ENCODE results near the gene NDUFS6.

The NDUFS6 gene

DNA sequence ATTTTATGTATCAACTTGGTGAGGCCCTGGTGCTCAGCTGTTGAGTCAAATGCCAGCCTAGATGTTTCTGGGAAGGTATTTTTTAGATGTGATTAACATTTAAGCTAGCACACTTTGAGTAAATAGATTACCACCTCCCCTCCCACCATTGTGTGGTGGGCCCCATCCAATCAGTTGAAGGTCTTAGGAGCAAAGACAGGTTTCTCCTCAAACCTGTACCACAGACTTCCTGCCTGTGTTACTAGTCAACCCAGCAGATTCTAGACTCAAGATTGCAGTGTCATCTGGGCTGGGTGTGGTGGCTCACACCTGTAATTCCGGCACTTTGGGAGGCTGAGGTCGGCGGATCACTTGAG, 35.3 kb upstream of the NDUFS6 start:
- DNase-seq = no peak

DNA sequence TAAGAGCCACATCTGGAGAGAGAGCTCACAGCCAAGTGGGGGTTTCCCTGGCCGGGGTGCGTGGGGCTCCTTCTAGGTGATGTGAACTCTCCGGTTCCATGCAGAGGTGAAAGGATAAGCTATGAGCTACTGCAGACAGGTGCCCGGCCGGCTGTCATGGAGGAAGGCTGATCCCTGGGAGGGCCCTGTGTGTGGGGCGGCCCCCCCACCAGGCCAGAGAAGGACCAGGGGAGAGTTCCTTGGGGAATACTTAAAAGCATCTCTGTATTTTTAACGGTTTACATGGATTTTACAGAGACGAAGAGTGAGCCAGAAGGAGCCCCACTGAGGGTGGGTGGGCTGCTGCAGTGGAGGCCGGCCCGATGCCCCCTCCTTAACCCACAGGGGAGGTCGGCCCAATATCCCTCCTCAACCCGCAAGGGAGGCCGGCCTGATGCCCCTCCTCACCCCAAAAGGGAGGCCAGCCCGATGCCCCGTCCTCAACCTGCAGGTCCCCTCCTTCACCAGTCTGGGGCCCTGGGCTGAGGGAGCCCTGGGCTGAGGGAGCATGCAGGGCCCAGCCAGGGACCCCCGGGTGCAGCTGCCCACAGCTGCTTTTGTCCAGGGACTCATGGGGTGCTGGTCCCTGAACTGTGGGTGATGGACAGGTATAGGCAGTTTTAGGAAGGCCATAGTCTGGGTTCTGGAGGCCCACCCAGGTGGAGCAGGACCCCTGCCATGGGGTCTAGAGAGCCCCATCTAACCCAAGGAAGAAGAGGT, 33.5 kb upstream of the NDUFS6 start:
- no peak for DNase-seq

DNA sequence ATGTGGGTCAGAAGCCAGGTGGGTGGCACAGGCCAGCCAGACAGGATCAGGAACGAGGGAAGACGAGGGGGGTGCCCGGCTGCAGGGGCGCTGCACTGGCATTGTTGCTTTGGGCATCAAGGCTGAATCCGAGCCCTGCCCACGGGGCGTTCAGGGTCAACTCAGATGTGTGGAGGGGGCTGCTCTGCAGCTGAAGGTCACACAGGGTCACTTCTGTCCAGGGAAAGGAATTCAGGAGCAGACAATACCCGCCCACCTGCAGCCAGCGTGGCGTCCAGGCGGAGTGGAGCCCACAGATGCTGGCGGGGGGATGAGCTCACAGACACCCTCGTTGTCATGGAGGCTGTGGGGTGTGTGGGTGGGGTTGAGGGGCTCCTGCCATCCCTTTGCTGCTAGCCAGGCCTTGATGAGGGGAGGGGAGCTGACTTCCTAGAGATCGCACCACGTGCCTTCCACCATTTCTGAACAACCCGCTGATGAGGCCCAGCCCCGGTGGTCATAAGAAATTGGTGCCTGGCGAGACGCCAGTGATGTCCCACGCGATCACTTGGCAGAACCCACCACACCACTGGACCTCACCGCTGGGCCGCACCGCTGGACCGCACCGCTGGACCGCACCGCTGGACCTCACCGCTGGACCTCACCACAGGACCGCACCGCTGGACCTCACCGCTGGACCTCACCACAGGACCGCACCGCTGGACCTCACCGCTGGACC, 32.8 kb upstream of the NDUFS6 start:
- no peak for DNase-seq

DNA sequence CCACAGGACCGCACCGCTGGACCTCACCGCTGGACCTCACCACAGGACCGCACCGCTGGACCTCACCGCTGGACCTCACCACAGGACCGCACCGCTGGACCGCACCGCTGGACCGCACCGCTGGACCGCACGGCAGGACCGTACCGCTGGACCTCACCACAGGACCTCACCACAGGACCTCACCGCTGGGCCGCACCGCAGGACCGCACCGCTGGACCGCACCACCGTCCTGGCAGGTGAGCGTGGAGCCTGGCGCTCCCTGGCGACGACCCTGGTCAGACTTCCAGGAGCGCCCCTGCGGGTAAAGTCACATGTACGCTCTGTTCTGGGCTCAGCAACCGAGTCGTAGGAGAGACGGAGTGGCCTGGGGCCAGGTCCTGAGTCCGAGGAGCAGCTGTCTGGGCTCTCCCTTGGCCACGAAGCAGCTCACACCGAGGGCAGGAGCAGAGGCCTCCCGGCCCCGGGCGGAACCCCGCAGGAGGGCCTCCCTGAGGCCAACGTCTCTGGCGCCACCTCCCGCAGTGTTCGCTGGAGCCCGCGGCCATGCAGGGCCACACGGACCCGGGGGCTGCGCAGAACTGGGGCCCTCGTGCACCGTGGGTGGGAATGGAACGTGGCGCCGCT, 32.1 kb upstream of the NDUFS6 start:
- DNase-seq = no peak

DNA sequence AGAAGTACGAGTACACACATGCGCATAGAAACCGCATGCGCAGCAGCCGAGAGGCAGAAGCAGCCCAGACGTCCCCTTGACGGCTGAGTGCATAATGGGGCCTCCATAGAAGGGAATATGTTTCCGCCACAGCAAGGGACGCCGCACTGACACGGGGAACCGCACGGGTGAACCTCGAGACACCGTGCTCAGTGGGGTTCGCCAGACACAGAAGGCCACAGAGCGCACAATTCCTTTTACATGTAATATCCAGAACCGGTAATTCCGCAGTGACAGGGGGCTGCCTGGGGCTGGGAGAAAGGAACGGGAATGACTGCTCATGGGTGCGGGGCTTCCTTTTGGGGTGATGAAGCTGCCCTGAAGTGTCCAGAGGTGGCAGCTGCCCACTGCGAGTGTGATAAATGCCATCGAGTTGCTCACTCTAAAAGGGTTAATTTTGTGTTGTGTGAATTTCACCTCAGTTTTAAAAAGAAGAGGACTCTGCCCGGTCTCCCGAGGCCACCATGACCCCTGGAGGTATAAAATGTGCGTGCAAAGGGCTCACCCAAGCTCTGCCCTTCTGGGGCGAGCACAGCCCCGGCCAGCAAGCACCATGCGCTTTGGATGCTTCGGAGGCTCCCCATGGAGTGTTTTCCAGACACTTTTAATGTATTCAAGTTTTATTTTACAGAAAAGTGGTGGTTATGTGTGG, 31.3 kb upstream of the NDUFS6 start:
- DNase-seq = no peak

DNA sequence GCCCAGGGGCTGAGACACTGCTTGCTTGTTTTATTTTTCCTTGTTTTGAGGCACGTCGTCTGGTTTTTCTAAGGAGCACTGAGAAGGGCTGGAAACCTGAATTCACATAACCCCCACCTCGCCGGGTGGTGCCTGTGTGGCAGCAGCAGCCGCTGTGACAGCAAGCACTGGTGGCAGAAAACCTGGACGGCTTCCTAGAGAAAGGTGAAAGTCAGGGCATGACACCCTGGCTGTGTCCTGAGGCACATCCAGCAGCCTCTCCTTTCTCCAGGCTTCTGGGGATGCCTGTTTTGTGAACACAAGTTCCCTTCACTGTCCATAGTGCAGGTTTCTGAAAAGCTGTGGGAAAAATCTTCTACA, 30.8 kb upstream of the NDUFS6 start:
- DNase-seq = no peak

DNA sequence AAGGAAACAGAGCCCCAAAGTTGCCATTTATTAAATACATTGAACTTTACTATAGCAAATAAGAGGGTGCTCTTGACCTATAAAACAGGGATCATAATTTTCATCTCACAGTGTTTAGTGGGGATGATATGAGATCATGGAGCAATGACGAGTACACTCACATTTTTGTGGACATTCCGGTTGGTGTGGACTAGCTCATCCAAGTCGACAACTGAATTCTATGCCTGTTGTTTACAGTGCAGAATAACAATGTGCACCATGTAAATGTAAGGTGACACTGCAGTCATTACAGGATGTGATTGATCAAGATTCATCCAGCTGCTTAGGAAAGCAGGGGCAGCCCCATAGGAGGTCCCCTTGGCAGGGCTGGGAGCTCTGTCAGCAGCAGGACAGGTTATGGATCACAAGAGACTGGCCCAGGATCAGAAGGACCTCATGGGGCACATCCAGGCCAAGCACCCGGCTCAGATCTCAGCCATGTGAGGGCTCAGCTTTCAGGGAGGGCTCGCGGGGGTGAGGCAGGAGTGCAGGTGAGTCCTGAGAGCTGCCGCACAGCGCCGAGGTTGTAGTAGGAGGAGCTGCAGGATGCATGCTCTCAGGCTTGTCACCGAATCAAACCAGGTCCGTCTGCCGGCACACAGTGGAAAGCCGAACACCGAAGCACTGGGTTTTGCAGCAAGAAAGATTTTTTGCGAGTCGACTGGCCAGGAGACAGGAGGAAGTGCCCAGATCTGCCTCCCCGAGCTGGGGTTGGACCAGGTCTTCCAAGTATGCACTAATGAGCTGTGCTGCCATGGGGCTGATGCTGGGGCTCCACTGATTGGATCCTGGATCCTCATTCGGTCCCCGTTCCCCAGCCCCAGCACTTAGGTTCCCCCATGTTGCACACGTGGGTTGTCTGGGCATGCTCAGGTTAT, 29.8 kb upstream of the NDUFS6 start:
- no peak for DNase-seq

DNA sequence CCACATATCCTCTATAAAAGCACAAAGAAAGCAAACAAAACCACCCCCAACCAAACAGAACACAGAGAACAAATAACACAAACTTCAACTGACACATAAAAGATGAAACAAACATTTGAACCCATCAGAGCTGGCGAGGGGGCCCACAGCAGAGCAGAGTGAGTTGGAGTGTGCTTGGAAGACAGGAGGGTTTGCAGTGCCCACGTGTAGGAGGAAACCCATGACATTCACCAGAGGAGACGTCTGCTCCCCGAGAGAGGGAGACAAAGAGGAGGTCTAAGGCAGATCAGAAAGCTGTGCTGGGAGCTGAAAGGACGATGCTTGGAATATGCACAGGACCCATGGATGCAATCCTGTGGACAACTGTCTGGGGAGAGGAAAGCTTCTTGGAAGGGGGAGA, 28.6 kb upstream of the NDUFS6 start:
- DNase-seq = no peak

DNA sequence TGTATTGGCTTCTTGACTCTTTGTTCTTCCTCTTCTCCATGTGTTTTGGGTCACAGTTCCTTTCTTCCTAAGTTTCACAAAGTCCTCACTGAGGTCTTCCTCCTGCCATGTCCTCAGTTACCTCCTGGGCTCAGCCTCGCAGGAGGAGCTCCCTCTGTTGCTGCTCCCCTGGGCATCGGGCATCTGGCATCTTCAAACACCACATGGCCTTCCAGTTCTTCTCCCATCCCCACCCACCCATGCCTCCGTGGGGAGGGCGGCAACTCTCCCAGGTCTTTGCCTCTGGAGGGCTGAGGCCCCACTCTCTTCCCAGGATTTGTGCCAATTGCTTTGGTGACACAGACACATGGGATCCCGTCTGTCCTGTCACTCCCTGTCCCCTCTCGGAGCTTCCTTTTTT, 24.4 kb upstream of the NDUFS6 start:
- DNase-seq = no peak

DNA sequence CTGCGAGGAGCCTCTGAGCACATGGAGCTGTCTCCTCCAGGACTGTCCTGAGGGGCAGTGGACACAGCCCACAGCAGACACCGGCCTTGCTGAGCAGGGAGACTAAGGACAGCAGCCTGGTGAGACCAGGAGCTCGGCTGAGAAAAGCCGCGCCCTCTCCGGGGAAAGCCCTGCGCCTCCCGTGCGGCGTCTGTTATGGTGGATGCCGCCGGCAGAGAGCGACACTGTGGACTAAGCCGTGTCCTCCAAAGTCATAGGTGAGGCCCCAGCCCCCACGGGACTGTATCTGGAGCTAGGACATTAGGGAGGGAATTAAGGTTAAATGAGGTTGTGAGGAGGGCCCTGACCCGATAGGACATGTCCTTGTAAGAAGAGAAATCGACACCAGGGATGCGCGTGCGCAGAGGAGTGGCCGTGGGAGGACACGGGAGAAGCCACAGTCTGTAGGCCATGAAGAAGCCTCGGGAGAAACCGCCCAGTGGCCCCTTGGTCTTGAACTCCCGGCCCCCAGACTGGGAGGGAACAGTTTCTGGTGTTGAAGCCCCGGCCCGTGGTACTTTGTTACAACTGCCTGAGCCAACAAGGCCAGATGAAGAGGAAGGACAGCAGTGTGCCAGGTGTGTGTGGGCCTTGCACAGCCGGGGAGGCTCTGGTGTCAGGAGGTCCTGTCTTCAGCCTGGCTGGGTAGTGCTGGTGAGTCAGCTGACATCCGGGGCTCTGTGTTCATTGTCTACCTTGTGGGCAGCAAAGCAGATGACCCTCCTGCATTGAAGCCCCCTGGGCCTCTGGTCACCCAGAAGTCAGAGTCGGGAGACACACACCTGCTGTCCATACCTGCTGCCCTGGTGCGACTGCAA, 23.7 kb upstream of the NDUFS6 start:
- no peak for DNase-seq

DNA sequence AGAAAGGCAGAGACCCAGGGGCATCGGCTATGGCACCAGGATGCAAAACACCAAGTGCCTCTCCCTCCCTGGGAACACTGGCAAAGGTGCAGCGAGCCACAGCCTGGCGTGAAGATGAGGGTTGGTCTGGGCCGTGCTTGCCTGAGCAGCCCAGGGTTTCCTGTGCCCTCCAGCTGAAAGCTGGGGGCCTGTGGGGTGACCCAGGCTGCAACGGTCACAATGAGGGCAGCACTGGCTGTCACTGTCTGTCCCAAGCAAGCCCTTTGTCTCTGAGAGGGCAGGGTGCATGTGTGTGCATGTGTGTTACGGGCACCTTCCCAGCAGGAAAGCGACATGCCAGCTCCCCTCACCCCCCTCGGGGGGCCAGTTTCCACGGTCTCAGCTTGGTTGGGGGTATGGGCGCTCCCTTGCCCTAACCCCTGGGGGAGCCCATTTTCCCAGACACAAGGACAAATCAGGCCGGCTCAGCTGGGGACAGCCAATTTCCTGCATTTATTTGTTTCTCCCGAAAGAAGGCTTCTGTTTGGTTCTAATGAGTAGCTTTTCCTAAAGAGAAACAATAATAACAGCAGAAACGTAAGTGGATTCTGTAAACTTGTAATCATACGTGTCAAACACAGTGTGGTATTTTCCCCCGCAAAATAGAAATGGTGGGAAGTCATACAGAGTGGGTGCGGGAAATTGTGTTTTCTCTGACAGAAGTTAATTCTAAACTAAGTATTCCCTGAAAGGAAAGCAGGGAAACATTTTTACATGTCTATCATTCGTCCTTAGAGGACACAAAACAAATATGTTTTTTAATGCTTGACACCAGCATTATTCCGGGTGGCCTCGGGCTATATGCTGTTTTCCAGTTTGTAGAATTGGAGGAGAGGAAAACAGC, 22.8 kb upstream of the NDUFS6 start:
- DNase-seq = no peak

DNA sequence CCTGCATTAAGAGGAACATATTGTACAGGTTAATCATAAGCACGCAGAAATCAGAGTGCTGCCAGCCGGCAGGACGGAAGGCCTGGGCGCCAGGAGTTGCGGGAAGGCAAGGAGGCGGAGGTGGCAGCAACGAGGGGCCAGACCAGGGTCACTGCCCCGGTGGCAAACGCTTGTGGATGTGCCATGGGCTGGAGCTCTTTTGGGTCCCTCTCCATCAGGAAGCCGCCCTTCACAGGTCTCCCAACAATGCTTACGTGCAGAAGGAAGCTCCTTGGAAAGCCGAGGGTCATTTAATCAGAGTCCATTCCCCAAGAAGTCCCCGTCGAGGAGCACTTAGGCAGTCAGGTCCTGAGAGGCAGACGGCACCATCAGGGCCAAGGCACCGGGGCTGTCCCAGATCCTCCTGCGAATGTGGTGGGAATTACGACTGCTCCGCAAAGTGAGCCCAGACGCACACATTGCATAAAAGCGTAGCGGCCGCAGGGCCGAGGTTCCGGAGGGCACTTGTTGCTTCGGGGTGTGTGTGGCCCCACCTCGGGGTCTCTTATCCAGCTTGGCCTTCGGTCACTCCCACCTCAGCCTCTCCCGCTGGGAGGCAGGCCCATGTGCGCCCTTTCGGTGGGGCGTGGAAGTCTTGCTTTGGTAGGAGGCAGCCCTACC, 22.1 kb upstream of the NDUFS6 start:
- DNase-seq = no peak

DNA sequence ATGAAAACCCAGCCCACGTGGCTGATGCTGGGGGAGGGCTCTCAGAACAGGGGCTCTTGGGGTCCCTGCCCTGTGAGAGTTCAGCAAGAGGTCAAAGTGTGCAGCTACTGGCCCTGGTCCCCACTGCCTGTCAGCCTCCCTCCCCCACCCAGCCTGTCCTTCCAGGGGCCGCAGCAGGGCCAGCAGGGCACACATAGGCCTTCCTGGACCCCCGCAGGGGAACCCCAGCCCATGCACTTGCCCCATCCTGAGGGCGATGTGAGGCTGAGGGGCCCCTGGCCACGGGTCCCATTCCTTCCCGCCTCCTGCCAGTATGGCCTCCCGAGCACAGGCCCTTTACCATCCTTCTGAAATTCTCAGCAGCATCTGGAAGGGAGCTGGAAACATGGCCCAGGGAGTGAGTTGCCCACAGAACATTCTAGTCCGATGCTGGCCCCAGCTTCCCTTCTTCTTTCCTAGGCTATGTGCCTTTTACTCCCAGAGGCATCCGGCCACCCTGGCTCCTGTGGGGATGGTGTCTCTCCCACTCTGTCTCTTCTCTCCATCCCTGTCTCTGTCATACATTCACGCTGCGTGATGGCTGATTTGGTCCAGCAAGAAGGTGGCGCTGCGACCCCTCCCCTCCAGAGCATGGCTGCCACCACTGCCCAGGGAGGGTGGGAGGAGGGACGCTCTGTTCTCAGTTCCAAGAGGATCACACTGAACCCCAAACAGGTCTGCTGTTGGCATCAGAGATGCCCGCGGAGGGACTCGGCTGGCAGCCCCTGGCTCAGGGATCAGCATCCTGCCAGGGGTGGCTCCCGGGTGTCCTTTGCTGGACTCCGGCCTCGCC, 21.2 kb upstream of the NDUFS6 start:
- DNase-seq = no peak

DNA sequence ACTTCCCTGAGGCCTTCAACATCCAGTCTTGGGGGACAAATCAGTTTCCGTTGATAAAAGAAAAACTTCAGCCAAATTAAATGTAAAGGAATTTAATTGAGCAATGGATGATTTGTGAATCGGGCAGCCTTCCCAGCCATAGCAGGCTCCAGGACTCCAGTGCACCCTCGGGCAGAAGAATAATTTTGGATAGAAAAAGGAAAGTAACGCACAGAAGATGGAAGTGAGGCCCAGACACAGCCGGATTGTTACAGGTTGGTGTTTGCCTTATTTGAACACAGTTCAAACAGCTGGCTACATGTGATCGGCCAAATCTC, 20.6 kb upstream of the NDUFS6 start:
- DNase-seq = no peak

DNA sequence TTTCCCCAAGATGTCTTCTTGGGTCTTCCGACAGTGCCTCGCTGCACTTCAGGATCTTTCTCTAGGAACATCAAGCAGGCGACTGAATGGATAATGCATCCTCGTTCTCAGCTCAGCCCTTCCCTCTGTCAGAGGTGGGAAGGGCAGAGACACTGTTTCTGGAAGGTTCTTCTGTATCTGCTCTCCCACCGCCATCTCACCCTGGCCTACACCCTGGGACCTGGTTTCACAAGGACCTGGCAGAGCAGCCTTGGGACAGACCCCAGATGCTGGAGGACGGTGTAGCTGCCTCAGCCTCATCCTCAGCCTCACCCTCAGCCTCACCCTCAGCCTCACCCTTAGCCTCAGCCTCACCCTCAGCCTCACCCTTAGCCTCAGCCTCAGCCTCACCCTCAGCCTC, 20.1 kb upstream of the NDUFS6 start:
- no peak for DNase-seq

DNA sequence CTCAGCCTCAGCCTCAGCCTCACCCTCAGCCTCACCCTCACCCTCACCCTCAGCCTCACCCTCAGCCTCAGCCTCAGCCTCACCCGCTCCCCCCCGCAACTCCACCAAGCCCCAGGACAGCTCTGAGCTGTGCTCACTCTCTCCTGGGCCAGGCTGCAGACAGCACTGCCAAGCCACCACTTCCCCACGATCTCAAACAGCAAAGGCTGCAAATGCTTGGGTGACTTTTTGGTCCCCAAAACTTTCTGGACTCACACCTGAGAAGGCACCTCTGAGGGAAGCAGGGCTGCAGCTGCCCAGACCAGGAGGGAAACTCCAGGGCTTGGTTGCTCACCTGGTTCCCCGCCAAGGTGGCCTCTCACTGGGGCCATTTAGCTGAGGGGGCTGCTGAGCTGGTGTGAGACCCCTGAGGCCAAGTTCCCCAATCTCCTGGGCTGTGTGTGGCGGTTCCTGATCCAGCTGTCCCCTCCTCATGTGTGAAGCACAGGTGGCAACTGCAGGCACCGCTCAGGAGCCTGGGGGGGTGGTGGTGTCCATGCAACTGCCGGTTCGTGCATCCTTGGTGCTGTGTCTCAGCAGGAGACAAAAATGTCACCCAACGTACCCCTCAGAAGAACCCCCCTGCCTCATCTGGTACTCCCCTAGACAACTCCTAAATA, 19.4 kb upstream of the NDUFS6 start:
- no peak for DNase-seq

DNA sequence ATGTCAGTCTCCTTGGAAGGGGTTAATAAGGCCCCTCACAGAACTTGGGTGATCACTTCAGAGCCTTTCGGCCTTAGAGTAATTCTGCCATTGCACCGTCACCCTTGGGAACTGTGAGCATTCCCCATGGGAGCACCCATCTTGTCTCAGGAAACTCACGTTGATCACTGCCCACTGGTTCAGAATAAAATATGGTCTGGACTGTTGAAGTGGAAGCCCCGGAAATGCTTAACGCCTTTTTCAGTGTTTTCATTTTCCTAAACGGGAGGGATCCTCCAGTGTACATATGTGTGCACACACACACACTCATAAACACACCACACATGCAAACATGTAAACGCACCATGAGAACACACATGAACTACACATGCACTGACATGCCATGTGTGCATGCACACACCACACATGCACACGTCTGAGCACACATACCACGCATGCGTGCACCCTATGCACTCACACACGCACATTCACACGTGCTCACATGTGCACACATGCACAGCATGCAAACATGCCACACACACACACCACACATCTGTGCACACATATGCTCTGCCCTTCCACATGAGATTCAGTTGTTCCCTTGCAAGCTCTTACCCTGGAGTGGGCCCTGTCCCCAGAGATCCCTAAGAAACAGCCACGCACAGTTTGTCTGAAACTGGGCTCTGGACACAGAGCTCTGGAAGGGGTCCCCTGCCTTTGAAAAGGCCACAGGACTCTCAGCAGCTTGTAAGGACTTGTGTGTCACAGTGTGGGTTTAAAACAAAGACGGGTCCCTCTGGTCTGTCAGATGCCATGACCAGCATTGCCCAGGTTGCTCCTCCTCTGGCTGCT, 18.6 kb upstream of the NDUFS6 start:
- no peak for DNase-seq

DNA sequence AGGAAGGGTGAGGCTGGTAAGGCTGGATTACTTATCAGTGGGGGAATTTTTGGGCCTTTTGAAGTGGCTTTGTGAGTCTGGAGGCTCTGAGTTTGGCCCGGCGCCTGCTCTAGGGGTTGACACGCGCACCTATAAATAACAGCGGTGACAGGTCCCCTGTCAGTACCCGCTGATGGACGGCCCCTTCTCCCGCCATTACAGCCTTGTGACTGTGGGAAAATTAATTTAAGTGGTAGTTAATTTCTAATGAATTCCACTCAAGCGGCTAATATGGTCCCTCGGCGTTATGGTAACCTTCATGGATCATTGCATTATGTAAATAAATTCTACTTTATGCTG, 18.0 kb upstream of the NDUFS6 start:
- no peak for DNase-seq

Data from NCI-H510A treated with DMSO at 0.1 percent for 48 hours (cell line).